HG02981 (cell line): ENCODE results near the gene PATJ.
"Not testable (repeated sequence)": the region's sequence is repeated elsewhere in the genome, so short reads cannot be mapped to it uniquely, and the experiment has no call there.

ENCODE experiments used
- ATAC-seq: cut with Tn5 transposase; IDR thresholded peaks from one replicate; pipeline ENCODE4 v1.9.1; 2021; ENCODE audit warnings: mild to moderate bottlenecking, moderate library complexity; ENCODE audit not compliant: unreplicated experiment

PATJ gene

GRCh38 chr1:61741711-61742619 lies at the start of gene PATJ:
Gene PATJ, plus strand, starts transcription at chr1:61742480. Its CDS starts 20,413 bp downstream, at chr1:61762893.
- peak; percentile 77 for ATAC-seq

- no peak for ATAC-seq
Observed at GRCh38 chr1:61699911-61700851, 42.1 kb upstream of the PATJ start.

GRCh38 chr1:61708953-61709907 lies 33.0 kb upstream of the PATJ start:
- ATAC-seq = no peak

- no peak for ATAC-seq
Observed at GRCh38 chr1:61709908-61710289, 32.4 kb upstream of the PATJ start.

GRCh38 chr1:61711257-61711656 lies 31.0 kb upstream of the PATJ start:
- ATAC-seq = not testable (repeated sequence)

- no peak for ATAC-seq
Observed at GRCh38 chr1:61711969-61712368, 30.3 kb upstream of the PATJ start.

- not testable (repeated sequence) for ATAC-seq
Observed at GRCh38 chr1:61718996-61719663, 23.1 kb upstream of the PATJ start.

- ATAC-seq = no peak
Observed at GRCh38 chr1:61724506-61724812, 17.8 kb upstream of the PATJ start.

GRCh38 chr1:61724813-61725694 lies 17.2 kb upstream of the PATJ start, which contains the start of gene TM2D1:
Gene TM2D1, minus strand, starts transcription at chr1:61725141. Its CDS starts 21 bp downstream, at chr1:61725120.
- ATAC-seq = peak; percentile 100

GRCh38 chr1:61727544-61727943 lies 14.7 kb upstream of the PATJ start:
- no peak for ATAC-seq

- ATAC-seq = not testable (repeated sequence)
Observed at GRCh38 chr1:61730679-61731078, 11.6 kb upstream of the PATJ start.

- ATAC-seq = no peak
Observed at GRCh38 chr1:61732726-61733125, 9.6 kb upstream of the PATJ start.

- ATAC-seq = no peak
Observed at GRCh38 chr1:61740751-61741700, 1.3 kb upstream of the PATJ start.

- ATAC-seq = peak; percentile 52
Observed at GRCh38 chr1:61742620-61743430, 545 bp downstream of the PATJ start.

GRCh38 chr1:61743431-61743705 lies 1.1 kb downstream of the PATJ start:
- ATAC-seq = no peak

- no peak for ATAC-seq
Observed at GRCh38 chr1:61743716-61744580, 1.7 kb downstream of the PATJ start.
